WTC11 (cell line): Measurements from ENCODE around the gene KAT8. TPM values are rescaled to one million over a fixed set of nuclear protein-coding genes. Genes with fewer than 3 reads are reported as not detected.

ENCODE experiments used
- ATAC-seq: fragments of 200-7000 bp; cut with Tn5 transposase; 2 replicates; pipeline ENCODE4 v1.10.0; 2021; ENCODE audit warnings: mild to moderate bottlenecking, moderate library complexity
- CTCF ChIA-PET: fragments of 300-600 bp; sonication (Branson Sonifier 250); formaldehyde crosslinking; loops from one replicate; lab custom pipeline; 2021; ENCODE audit warnings: antibody characterized with exemption; lab: Charles Lee
- POLR2A ChIA-PET: fragments of 350-600 bp; sonication (Branson Sonifier 250); formaldehyde crosslinking; loops from one replicate; lab custom pipeline; 2021; ENCODE audit warnings: antibody characterized with exemption; lab: Charles Lee
- DNase-seq: peaks from one replicate; pipeline ENCODE4 v3.0.0; 2021; ENCODE audit warnings: low spot score
- H3K27ac Mint-ChIP-seq: 2 replicates; pipeline ENCODE4 v1.8.0; 2021; ENCODE audit warnings: mixed read lengths
- H3K27me3 Mint-ChIP-seq: 2 replicates; pipeline ENCODE4 v1.8.0; 2021; ENCODE audit warnings: low read depth, mild to moderate bottlenecking, moderate library complexity, mixed read lengths
- H3K36me3 Mint-ChIP-seq: 2 replicates; pipeline ENCODE4 v1.8.0; 2021; ENCODE audit warnings: mixed read lengths
- H3K4me1 Mint-ChIP-seq: 2 replicates; pipeline ENCODE4 v1.8.0; 2022; ENCODE audit warnings: mixed read lengths
- H3K4me3 Mint-ChIP-seq: 2 replicates; pipeline ENCODE4 v1.8.0; 2021; ENCODE audit warnings: mild to moderate bottlenecking, moderate library complexity, mixed read lengths
- H3K9me3 Mint-ChIP-seq: 2 replicates; pipeline ENCODE4 v1.8.0; 2021; ENCODE audit warnings: mixed read lengths
- ATF3 ChIP-seq: sonication (generic); formaldehyde crosslinking; conservative IDR thresholded peaks from 2 replicates; pipeline ENCODE4 v1.8.1; 2022; ENCODE audit warnings: mild to moderate bottlenecking, missing genetic modification reagents
- CTCF ChIP-seq: fragments of 200-600 bp; IDR thresholded peaks from 2 replicates; pipeline ENCODE4 v1.8.0; 2022; ENCODE audit warnings: antibody characterized with exemption
- E2F1 ChIP-seq: sonication (generic); formaldehyde crosslinking; IDR thresholded peaks from 2 replicates; pipeline ENCODE4 v1.8.0; 2022; ENCODE audit warnings: mild to moderate bottlenecking, missing genetic modification reagents
- E2F4 ChIP-seq: sonication (generic); formaldehyde crosslinking; IDR thresholded peaks from 2 replicates; pipeline ENCODE4 v1.8.1; 2022; ENCODE audit warnings: low read depth, mild to moderate bottlenecking, moderate library complexity, missing genetic modification reagents, borderline replicate concordance
- ESRRA ChIP-seq: sonication (generic); formaldehyde crosslinking; IDR thresholded peaks from 2 replicates; pipeline ENCODE4 v1.8.1; 2022; ENCODE audit warnings: mild to moderate bottlenecking, missing genetic modification reagents, borderline replicate concordance
- FOXJ3 ChIP-seq: sonication (generic); formaldehyde crosslinking; IDR thresholded peaks from 2 replicates; pipeline ENCODE4 v1.9.0; 2021; ENCODE audit warnings: missing genetic modification reagents, mild to moderate bottlenecking, borderline replicate concordance
- GABPB1 ChIP-seq: sonication (generic); formaldehyde crosslinking; IDR thresholded peaks from 2 replicates; pipeline ENCODE4 v1.8.1; 2023; ENCODE audit warnings: mild to moderate bottlenecking, missing genetic modification reagents
- IRF2 ChIP-seq: sonication (generic); formaldehyde crosslinking; IDR thresholded peaks from 2 replicates; pipeline ENCODE4 v1.8.0; 2022; ENCODE audit warnings: low read depth, missing genetic modification reagents, borderline replicate concordance
- NFYB ChIP-seq: sonication (generic); formaldehyde crosslinking; conservative IDR thresholded peaks from 2 replicates; pipeline ENCODE4 v1.8.0; 2022; ENCODE audit warnings: low read depth, missing genetic modification reagents
- NR3C1 ChIP-seq: sonication (generic); formaldehyde crosslinking; conservative IDR thresholded peaks from 2 replicates; pipeline ENCODE4 v1.8.1; 2023; ENCODE audit warnings: low read depth, mild to moderate bottlenecking, missing genetic modification reagents
- SOX15 ChIP-seq: fragments of 250-450 bp; sonication (Bioruptor Pico); IDR thresholded peaks from 2 replicates; pipeline ENCODE4 v1.9.0; 2021; ENCODE audit warnings: mild to moderate bottlenecking
- SP1 ChIP-seq: sonication (generic); formaldehyde crosslinking; conservative IDR thresholded peaks from 2 replicates; pipeline ENCODE4 v1.8.1; 2022; ENCODE audit warnings: missing genetic modification reagents
- TEAD4 ChIP-seq: sonication (generic); formaldehyde crosslinking; IDR thresholded peaks from 2 replicates; pipeline ENCODE4 v1.8.0; 2022; ENCODE audit warnings: mild to moderate bottlenecking, missing genetic modification reagents
- TP53 ChIP-seq: sonication (generic); formaldehyde crosslinking; IDR thresholded peaks from 2 replicates; pipeline ENCODE4 v1.8.1; 2023; ENCODE audit warnings: mild to moderate bottlenecking, missing genetic modification reagents
- USF2 ChIP-seq: sonication (generic); formaldehyde crosslinking; IDR thresholded peaks from 2 replicates; pipeline ENCODE4 v1.8.1; 2023; ENCODE audit warnings: mild to moderate bottlenecking, missing genetic modification reagents, moderate library complexity
- ZBTB21 ChIP-seq: sonication (generic); formaldehyde crosslinking; IDR thresholded peaks from 2 replicates; pipeline ENCODE4 v1.8.1; 2023; ENCODE audit warnings: mild to moderate bottlenecking, missing genetic modification reagents, borderline replicate concordance
- ZNF219 ChIP-seq: sonication (generic); formaldehyde crosslinking; IDR thresholded peaks from 2 replicates; pipeline ENCODE4 v1.8.0; 2023; ENCODE audit warnings: missing genetic modification reagents, mild to moderate bottlenecking, borderline replicate concordance
- ZNF416 ChIP-seq: fragments of 250-450 bp; sonication (Bioruptor Pico); IDR thresholded peaks from 2 replicates; pipeline ENCODE4 v1.9.0; 2021; ENCODE audit warnings: mild to moderate bottlenecking, inconsistent platforms
- ZNF425 ChIP-seq: fragments of 250-450 bp; sonication (Bioruptor Pico); conservative IDR thresholded peaks from 2 replicates; pipeline ENCODE4 v1.9.0; 2021; ENCODE audit warnings: mild to moderate bottlenecking
- total RNA-seq: library from RNA; stranded (reverse); gene quantifications from 3 replicates; pipeline ENCODE4 v1.2.3, GENCODE V29; 2021

Gene KAT8
- total RNA-seq, 1 experiment from 2014 or later, result 70.8 TPM

- TF ChIP-seq ZNF425 (CRISPR knock-in tag) (no peak), ZBTB21 (no peak), E2F1 (CRISPR knock-in tag) (no peak), TP53 (no peak), GABPB1 (no peak), CTCF (no peak)
Measured at GRCh38 chr16:31113121-31114120, 4.0 kb upstream of the KAT8 start (continued).

- Mint-ChIP-seq H3K9me3 (no peaks in the 10 kb centered on the region), H3K4me1 (peaks cover 11% of the 10 kb centered on the region)
- no peak for TF ChIP-seq ZNF219
- TF ChIP-seq TEAD4 (CRISPR knock-in tag), result no peak
- no peak for TF ChIP-seq ATF3 (CRISPR knock-in tag)
- no peak for TF ChIP-seq SP1 (CRISPR knock-in tag)
- TF ChIP-seq USF2 (CRISPR knock-in tag), result no peak
- no peak for TF ChIP-seq ZNF416 (CRISPR knock-in tag)
- TF ChIP-seq, all 79 proteins: peak for 0
- POLR2A ChIA-PET, result no interaction called here
- Mint-ChIP-seq H3K27me3 (no peaks in the 10 kb centered on the region), H3K36me3 (peaks cover 36% of the 10 kb centered on the region), H3K4me3 (no peak overlapping the region; the same call in 1 of the 2 replicates), H3K27ac (no peak overlapping the region)
- ATAC-seq (no peak), DNase-seq (no peak)
- CTCF ChIA-PET, result no interaction called here
Measured at GRCh38 chr16:31114468-31114867, 3.0 kb upstream of the KAT8 start.

- ChIA-PET POLR2A (interaction anchor here (0.8 to 2.1 kb wide), 12 partner anchors 9 to 154 kb away, joined by 3 to 37 read pairs (median 6); partner anchors contain the start of genes FUS, PRSS8, PYCARD and TRIM72), CTCF (interaction anchor here (0.6 to 2.9 kb wide), 19 partner anchors 9 to 337 kb away, joined by 3 to 58 read pairs (median 5); partner anchors contain the start of genes FUS, HSD3B7, PRSS8 and PYDC1)
- Mint-ChIP-seq H3K36me3 (peaks cover 31% of the 10 kb centered on the region), H3K27me3 (no peaks in the 10 kb centered on the region), H3K27ac (peak overlapping the region; percentile 80), H3K4me3 (peak overlapping the region; percentile 83), H3K4me1 (peaks cover 16% of the 10 kb centered on the region), H3K9me3 (no peaks in the 10 kb centered on the region)
- DNase-seq, result no peak
- ATAC-seq, result no peak
- TF ChIP-seq SOX15 (CRISPR knock-in tag) (no peak), NR3C1 (CRISPR knock-in tag) (no peak), E2F1 (CRISPR knock-in tag) (no peak), ESRRA (CRISPR knock-in tag) (no peak), E2F4 (no peak), IRF2 (CRISPR knock-in tag) (no peak), FOXJ3 (CRISPR knock-in tag) (no peak), TP53 (no peak), NFYB (no peak)
Measured at GRCh38 chr16:31118223-31119155, 1.0 kb downstream of the KAT8 start.
